GDM1 (cell line): ENCODE results near the gene PTEN.
"Not testable (repeated sequence)": the region's sequence is repeated elsewhere in the genome, so short reads cannot be mapped to it uniquely, and the experiment has no call there.

ENCODE experiments used
- DNase-seq: peaks from one replicate; lab custom pipeline; 2025; lab: John Stamatoyannopoulos, UW

The PTEN gene

DNA sequence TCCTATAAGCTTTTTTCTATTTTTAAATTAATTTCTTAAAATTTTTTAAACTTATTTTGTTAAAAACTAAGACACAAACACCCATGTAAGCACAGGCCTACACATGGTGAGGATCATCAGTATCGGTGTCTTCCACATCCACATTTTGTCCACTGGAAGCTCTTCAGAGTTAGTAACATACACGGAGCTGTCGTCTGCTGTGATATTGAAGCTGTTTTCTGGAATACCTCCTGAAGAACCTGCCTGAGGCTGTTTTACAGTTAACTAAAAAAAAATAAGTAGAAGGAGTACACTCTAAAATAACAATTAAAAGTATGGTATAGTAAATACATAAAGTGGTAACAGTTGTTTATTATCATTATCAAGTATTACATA lies 17.8 kb upstream of the PTEN start:
- no peak for DNase-seq

DNA sequence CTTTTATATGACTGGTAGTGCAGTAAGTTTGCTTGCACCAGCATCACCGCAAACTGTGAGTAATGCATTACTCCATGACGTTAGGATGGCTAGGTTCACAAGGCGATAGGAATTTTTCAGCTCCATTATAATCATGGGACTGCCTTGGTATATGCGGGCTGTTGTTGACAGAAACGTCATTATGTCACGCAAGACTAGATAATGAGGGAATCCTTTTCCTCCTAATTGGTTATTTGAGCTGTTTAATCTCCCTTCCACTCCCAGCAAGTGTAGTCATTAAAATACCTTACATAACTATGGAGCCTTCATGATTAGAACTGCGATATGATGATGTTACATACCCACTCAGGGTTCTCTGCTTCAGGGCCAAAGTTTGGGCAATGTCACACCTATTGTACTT lies 17.4 kb upstream of the PTEN start:
- no peak for DNase-seq

DNA sequence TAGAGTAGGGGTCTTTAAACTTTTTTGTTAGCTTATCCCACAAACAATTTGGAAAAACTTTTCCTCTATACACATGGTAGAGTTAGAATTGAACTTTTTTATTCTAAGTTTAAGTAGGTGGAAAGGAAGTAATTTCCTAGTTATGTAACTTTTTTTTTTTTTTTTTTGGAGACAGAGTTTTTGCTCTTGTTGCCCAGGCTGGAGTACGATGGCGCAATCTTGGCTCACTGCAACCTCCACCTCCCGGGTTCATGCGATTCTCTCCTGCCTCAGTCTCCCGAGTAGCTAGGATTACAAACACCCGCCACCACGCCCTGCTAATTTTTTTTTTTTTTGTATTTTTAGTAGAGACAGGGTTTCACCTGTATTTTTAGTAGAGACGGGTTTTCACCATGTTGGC lies 16.7 kb upstream of the PTEN start:
- DNase-seq, result not testable (repeated sequence)

DNA sequence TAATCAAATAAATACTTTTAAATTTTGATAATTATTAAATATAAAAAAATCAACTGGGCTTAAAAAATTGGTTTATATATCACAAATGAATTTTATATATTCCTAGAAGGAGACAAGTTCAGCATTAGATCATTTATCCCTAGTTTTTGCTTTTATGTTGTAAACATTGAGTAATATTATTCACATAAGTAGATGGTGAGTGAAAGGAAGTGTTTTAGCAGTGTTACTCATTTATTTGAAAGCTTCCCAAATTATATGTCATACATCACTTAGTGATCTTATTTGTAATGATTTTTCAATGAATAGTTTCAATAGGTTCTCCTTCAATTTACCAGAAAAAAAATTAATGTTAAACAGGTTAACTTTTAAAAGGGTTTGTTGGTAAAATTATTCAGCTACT lies 15.9 kb upstream of the PTEN start:
- no peak for DNase-seq

DNA sequence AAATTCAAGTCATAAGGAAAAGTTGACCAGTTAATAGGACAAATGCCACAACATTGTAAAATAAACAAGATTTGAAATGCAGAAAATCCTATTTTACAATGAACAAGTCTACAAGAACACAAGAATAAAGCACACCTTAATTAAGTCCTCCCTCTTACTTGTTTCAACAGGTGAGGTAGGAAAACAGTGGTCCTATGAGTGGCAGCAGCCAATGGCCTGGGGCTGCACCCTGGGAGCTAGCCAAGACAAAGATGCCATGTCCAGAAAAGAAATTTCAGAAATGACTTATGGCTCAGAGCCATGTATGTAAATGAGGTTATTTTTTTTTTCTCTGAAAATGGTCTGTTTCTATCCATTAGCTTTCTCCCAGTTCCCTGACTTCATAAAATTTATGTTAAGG lies 14.4 kb upstream of the PTEN start:
- no peak for DNase-seq

DNA sequence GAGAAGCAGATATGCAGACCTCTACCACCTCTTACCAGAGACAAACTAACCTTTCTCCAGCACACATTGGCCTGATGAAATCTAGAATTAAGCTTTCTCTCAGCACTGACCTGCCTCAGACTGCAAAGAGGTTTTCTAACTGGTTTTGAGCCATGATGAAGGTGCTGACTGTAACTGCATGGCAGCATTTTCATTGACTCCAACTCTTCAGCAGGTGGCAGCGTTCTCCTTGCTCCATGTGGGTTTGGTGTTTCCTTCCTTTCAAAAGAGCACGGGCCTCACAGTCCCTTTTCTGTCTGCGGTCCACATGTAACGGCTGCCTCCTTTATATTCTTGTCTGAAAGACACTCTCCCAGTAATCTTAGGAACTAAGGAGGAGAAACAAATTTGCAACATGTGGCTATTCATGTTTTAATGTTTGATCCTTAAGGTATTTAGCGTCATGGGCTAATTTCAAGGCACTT lies 12.7 kb upstream of the PTEN start:
- DNase-seq, result peak; percentile 76

DNA sequence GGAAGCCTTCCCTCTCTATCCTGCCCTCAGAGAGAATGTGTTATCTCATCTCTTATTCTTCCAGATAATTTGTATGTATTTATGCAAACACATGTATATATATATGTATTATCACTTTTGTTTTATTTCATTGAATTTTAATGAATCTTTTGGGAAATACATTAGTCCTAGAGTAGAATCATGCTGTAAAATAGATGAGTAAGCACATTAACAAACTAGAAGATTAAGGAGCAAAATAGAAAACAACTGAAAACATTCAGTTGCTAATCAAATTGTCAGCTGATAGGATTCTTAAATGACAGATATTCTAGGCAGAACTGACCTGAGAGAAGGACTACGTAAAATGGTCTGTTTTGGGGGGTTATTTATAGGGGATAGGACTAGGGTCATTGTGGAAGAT lies 11.3 kb upstream of the PTEN start:
- DNase-seq, result no peak

DNA sequence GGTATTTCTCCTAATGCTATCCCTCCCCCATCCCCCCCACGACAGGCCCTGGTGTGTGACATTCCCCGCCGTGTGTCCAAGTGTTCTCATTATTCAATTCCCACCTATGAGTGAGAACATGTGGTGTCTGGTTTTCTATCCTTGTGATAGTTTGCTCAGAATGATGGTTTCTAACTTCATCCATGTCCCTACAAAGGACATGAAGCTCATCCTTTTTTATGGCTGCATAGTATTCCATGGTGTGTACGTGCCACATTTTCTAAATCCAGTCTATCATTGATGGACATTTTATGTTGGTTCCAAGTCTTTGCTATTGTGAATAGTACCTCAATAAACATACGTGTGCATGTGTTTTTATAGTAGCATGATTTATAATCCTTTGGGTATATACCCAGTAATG lies 8.2 kb upstream of the PTEN start:
- not testable (repeated sequence) for DNase-seq

DNA sequence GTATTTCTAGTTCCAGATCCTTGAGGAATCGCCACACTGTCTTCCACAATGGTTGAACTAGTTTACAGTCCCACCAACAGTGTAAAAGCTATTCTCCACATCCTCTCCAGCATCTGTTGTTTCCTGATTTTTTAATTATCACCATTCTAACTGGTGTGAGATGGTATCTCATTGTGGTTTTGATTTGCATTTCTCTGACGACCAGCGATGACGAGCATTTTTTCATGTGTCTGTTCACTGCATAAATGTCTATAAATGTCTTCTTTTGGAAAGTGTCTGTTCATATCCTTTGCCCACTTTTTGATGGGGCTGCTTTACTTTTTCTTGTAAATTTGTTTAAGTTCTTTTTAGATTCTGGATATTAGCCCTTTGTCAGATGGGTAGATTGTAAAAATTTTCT lies 7.8 kb upstream of the PTEN start:
- DNase-seq, result not testable (repeated sequence)

DNA sequence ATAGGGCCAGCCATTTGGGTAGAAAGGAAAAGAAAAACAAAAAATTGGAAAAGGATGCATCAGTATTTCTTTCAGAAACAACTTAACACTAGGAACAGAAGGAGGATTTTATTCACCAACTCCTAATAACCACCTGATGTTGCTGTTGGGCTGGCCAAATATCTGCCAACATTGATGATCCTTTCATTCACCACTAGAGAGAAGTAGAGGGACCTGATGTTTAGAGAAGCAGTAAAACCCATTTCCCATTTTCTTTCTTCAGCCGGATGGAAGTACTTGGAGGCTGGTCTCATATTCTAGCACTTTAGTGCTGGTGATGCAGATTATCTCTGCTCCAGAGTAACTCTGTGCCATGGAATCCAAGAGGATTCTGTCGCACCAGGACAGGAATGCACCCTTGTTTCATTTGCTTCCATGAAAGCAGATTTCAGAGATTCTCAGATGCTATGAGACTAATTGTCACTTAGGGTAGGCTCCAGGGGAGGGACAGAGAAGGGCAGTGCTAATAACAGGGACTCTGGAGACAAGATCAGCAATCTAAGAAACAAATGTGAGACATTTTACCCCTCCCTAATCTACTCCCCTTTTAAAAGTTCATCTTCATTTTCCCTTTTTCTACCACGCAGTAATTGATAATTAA lies 3.1 kb upstream of the PTEN start:
- peak; percentile 64 for DNase-seq

DNA sequence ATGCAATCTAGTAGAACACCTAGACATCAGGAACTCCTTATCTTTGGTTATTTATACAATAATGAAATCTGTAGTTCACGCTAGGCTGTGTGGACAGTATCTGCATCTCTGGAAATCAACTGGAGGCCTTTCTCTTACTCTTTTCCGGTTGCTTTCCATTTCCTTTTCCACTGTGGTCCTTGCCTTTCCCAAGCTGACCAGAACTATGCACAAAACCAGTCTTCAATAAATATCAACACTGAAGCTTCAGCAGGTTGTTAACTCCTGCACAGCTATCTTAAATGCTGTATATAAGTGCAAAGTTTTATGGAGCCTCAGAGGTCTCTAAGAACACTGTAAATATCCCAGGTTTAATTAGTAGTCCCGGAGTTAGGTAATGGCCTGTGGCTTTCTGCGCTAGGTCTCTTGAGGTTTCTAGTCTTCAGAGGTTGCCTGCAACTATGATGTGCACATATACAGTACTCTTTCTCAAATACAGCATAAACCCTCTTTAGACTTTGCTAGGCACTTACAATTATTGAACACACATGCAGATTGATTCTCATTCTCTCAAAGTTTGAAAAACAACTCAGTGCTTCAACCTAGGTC lies 2.5 kb upstream of the PTEN start:
- DNase-seq, result no peak

DNA sequence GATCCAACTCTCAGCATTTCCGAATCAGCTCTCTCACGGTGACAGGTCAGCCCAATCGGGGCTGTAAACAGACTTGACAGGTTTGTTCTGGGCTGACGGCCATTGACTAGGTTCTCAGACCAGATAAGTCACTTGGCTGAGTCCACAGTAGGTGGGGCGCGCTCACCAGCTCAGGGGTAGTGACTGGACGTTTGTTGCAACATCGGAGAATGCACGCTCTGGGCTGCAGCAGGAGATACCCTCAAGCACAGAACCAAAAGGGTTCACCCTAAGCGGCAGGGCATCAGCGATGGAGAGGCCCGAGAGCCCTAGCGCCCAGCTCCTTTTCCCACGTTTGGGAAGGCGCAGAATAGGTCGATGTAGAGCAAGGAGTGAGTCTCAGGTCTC lies 1.9 kb upstream of the PTEN start:
- peak; percentile 41 for DNase-seq

DNA sequence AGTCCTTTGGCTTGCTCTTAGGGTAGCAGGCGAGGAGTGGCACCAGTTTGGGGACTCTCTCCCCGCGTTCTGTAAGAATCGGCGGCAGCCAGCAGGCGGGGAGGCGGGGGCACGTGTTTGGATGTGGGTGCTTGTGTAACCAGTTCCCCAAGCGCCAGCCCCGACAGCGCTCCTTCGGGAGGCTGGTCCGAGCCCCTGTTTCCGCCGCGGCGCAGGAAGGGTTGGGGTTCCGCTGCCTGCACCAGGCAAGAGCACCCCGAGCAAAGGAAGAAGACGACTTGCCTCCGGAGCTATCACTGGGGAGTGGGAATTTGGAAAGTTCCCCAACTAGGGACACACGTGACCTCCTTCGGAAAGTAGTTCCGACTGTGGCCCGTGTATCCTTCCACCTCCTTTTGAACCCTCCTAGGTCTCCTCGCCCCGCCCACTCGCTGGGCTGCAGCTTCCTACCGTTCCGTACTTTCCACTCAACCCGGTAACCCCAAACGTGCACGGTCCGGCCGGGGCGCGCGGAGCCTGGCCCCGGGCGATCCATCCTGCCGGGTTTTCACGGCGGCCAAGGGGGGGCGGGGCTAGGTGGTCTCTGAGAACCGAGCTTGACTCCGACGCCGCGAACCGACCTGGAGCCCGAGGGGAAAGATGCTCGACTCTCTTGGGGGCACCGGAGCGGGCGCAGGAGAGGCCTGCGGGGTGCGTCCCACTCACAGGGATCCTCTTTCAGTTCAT lies 1.3 kb upstream of the PTEN start:
- DNase-seq, result peak; percentile 98

DNA sequence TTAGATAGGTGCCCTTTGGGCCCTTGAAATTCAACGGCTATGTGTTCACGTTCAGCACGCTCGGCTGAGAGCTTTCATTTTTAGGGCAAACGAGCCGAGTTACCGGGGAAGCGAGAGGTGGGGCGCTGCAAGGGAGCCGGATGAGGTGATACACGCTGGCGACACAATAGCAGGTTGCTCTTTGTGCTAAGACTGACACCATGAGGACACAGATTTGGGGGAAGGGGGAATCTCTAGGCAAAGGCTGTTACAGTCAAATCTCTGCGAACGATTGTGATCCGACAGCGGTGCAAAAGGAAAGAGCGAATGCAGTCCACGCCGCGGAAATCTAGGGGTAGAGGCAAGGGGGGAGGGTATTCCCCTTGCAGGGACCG lies 759 bp upstream of the PTEN start:
- DNase-seq, result no peak

DNA sequence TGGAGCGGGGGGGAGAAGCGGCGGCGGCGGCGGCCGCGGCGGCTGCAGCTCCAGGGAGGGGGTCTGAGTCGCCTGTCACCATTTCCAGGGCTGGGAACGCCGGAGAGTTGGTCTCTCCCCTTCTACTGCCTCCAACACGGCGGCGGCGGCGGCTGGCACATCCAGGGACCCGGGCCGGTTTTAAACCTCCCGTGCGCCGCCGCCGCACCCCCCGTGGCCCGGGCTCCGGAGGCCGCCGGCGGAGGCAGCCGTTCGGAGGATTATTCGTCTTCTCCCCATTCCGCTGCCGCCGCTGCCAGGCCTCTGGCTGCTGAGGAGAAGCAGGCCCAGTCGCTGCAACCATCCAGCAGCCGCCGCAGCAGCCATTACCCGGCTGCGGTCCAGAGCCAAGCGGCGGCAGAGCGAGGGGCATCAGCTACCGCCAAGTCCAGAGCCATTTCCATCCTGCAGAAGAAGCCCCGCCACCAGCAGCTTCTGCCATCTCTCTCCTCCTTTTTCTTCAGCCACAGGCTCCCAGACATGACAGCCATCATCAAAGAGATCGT lies 598 bp downstream of the PTEN start:
- DNase-seq, result not testable (repeated sequence)

DNA sequence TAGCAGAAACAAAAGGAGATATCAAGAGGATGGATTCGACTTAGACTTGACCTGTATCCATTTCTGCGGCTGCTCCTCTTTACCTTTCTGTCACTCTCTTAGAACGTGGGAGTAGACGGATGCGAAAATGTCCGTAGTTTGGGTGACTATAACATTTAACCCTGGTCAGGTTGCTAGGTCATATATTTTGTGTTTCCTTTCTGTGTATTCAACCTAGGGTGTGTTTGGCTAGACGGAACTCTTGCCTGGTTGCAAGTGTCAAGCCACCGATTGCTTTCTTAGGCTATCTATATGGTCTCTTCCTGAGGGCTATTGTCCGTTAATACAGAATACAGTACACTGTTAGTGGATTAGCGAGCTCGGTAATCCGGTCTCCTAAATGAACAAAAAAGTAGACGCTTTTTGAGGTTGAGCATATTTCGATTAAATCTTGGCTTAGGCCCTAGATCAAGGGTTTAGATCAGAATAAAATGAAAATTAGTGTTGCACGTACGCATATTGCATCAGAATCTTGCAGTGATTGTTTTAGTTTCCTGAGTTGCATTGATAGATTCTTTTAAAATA lies 1.2 kb downstream of the PTEN start:
- no peak for DNase-seq

DNA sequence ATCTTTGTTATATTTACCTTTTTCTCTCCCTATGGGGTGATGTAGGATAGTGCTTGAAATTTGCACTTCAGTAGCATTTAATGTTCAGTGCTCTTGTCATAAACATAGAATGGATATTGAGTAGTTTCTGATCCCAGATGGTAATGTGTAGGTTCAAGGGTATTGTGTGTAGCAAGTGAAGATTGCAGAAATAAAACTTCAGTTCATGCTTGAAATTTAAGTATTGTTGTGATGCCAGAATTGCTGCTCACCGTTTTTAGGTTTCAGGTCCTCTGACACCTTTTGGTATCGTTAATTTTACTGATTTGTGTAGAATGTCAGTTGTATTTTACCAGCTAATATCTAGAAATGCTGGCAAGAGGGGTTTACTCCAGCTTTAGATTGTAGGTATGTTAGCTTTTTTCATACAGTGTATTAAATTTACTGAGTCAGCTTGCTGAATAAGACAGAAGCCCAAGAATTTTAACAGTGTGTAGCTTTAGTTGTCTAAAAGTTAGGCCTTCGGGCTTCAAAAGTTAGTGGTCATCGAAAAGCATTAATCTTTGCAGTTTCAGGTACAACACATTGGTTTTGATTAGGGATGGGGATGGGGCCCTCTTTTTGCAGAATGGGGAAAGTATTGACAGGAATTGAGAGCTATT lies 1.9 kb downstream of the PTEN start:
- DNase-seq, result no peak

DNA sequence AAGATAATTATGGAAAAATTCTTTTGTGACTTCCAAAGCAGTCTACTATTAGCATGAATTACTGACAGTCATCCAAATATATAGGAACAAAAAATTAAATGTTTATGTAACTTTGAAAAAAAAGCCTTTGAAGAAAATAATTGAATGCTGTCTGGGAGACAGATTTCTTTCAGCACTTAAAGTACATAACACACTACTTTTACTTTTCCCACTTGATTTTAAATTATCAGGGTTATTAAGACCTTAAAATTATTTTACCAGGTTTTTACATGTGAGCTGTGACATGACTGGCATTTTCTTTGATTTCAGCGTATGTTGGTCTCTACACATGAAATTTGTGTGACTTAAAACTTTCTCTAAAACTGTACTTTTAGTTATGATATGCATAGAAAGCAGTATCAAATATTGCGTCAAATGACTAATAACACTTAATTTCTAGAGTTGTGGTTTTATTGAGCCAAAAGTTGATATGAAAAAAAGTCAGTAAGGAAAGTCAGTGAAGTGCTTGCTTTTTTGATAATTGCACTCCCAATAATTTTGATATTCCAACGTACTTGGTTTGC lies 3.1 kb downstream of the PTEN start:
- DNase-seq, result no peak

DNA sequence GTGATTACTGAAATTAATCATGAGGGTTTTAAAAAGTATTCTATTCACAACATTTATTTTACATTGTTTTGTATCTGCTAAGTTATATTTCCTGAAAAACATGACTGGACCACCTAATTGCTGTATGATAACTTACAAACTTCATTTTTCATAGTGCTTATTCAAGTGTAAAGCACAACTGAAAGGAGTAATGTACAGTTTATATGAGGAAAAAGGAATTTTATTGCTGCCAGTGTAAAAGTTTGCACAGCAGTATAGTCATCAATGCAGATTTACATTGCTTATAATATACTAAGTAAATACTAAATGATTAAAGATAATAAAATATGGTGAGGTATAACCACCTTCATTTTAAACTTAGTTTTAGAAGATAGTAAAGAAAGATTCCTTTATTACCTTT lies 4.0 kb downstream of the PTEN start:
- no peak for DNase-seq

DNA sequence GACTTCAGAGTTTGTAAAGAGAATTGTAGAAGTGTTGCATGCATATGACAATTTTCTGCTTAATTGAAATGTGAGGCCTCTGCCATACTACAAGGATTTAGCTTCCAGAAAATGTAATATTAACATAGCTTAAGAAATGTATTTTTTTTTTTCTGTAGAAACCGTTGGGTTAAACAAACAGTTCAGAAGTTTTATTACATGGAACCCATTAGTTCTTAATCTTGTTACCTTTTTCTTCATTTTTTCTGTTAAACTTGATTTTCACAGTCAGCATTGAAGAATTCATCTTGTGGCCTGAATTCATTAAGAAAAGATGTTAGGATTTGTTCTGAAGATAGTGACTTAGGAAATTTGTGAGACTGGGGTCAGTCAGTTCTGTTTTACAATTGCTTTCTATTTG lies 4.9 kb downstream of the PTEN start:
- DNase-seq, result no peak

DNA sequence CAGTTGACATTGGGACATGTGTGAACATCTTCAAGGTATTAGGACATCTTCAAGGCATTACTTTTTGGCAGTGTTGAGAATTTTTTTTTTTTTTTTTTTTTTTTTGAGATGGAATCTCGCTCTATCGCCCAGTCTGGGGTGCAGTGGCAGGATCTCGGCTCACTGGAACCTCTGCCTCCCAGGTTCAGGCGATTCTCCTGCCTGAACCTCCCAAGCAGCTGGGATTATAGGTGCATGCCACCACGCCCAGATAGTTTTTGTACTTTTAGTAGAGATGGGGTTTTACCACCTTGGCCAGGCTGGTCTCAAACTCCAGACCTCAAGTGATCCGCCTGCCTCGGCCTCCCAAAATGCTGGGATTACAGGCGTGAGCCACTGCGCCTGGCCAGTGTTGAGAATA lies 5.7 kb downstream of the PTEN start:
- DNase-seq, result not testable (repeated sequence)
